K562 (cell line): ENCODE results near the gene DGCR2. TPM values are rescaled to one million over a fixed set of nuclear protein-coding genes. Genes with fewer than 3 reads are reported as not detected.

ENCODE experiments used
- BHLHE40 ChIP-seq: IDR thresholded peaks from 2 replicates; pipeline ENCODE4 v1.6.1; 2011; ENCODE audit warnings: low read length, improper control_type of control experiment
- BRD9 ChIP-seq: fragments of 450-650 bp; IDR thresholded peaks from 2 replicates; pipeline ENCODE4 v1.6.1; 2018; ENCODE audit warnings: low read depth; ENCODE audit not compliant: partially characterized antibody
- CBX3 ChIP-seq, 2 experiments: IDR thresholded peaks; 1 replicate in 1 of 2; 2 replicates in 1 of 2; pipeline ENCODE4 v1.6.1; 2012; ENCODE audit warnings: inconsistent platforms in 2 of 2, low read length in 2 of 2, borderline replicate concordance in 1 of 2, control low read depth in 1 of 2
- GTF2E2 ChIP-seq: fragments of 200-800 bp; sonication (Bioruptor generic); IDR thresholded peaks from 2 replicates; pipeline ENCODE4 v1.6.1; 2016; ENCODE audit warnings: missing genetic modification characterization, missing compliant biosample characterization
- KLF13 ChIP-seq: fragments of 450-650 bp; IDR thresholded peaks from 2 replicates; pipeline ENCODE4 v1.6.1; 2016; ENCODE audit warnings: missing genetic modification characterization, low read depth, mild to moderate bottlenecking, missing compliant biosample characterization, moderate library complexity, borderline replicate concordance
- NR3C1 ChIP-seq: sonication (generic); formaldehyde crosslinking; IDR thresholded peaks from 2 replicates; pipeline ENCODE4 v1.8.1; 2022; ENCODE audit warnings: missing genetic modification reagents
- POLR2AphosphoS5 ChIP-seq: IDR thresholded peaks from 2 replicates; pipeline ENCODE4 v1.6.1; 2011; ENCODE audit warnings: mild to moderate bottlenecking, low read depth, low read length, moderate library complexity; ENCODE audit not compliant: control insufficient read depth, insufficient read depth
- PRMT5 ChIP-seq: sonication (generic); formaldehyde crosslinking; IDR thresholded peaks from 2 replicates; pipeline ENCODE4 v1.5.0; 2020; ENCODE audit warnings: missing genetic modification reagents
- RREB1 ChIP-seq: fragments of 250-450 bp; sonication (Bioruptor Pico); IDR thresholded peaks from 2 replicates; pipeline ENCODE4 v1.4.0; 2020
- RUNX1 ChIP-seq: sonication (generic); IDR thresholded peaks from 2 replicates; pipeline ENCODE4 v1.6.1; 2016; ENCODE audit warnings: antibody characterized with exemption, low read depth
- TCF7 ChIP-seq: sonication (generic); IDR thresholded peaks from 2 replicates; pipeline ENCODE4 v1.6.1; 2016; ENCODE audit warnings: antibody characterized with exemption, borderline replicate concordance
- ZNF12 ChIP-seq: sonication (generic); formaldehyde crosslinking; IDR thresholded peaks from 2 replicates; pipeline ENCODE4 v1.4.0; 2020; ENCODE audit warnings: mild to moderate bottlenecking, missing genetic modification reagents
- ZNF561 ChIP-seq: fragments of 450-650 bp; formaldehyde crosslinking; conservative IDR thresholded peaks from 2 replicates; pipeline ENCODE4 v1.4.0; 2020; ENCODE audit warnings: mild to moderate bottlenecking, moderate library complexity
- ZNF75A ChIP-seq: fragments of 450-650 bp; formaldehyde crosslinking; IDR thresholded peaks from 2 replicates; pipeline ENCODE4 v1.4.0; 2020; ENCODE audit warnings: mild to moderate bottlenecking
- polyA plus RNA-seq, 8 experiments: library from polyadenylated mRNA; depleted of rRNA in 4 of 8; stranded (reverse) in 5 of 8; unstranded in 3 of 8; fragments of >200 nt; fragmentation: Nextera tagmentation in 2 of 8; fragmentation: Illumina TruSeq in 1 of 8; extraction: Ambion mirVana in 2 of 8; extraction: Trizol in 1 of 8; gene quantifications; 2 replicates each; pipeline versions ENCODE4 v1.2.1 to v1.2.3, GENCODE V29; 2011 to 2014; ENCODE audit warnings: inconsistent platforms in 1 of 8, missing spikeins in 1 of 8
- total RNA-seq, 7 experiments: library from RNA; depleted of rRNA in 6 of 7; stranded (reverse); fragments of >200 nt in 6 of 7; fragmentation: Illumina TruSeq in 2 of 7; extraction: Trizol in 2 of 7; gene quantifications; 2 replicates each; pipeline versions ENCODE4 v1.2.1 to v1.2.3, GENCODE V29; 2011 to 2021; ENCODE audit warnings: low replicate concordance in 1 of 7
- TF ChIP-seq, protein P1 (sequence below): sonication (generic); formaldehyde crosslinking; IDR thresholded peaks from 2 replicates; pipeline ENCODE4 v1.8.0; 2022; ENCODE audit warnings: mild to moderate bottlenecking, missing genetic modification reagents, borderline replicate concordance
- TF ChIP-seq, protein P2 (sequence below): fragments of 450-650 bp; IDR thresholded peaks from 2 replicates; pipeline ENCODE4 v1.6.1; 2018; ENCODE audit not compliant: partially characterized antibody

DGCR2 gene
- total and polyA plus RNA-seq, 9 of the 15 experiments (the other 6 are each of a cell fraction or from before 2014, with no cell fraction given): 0.69 to 101 (median 56.4) TPM

DNA sequence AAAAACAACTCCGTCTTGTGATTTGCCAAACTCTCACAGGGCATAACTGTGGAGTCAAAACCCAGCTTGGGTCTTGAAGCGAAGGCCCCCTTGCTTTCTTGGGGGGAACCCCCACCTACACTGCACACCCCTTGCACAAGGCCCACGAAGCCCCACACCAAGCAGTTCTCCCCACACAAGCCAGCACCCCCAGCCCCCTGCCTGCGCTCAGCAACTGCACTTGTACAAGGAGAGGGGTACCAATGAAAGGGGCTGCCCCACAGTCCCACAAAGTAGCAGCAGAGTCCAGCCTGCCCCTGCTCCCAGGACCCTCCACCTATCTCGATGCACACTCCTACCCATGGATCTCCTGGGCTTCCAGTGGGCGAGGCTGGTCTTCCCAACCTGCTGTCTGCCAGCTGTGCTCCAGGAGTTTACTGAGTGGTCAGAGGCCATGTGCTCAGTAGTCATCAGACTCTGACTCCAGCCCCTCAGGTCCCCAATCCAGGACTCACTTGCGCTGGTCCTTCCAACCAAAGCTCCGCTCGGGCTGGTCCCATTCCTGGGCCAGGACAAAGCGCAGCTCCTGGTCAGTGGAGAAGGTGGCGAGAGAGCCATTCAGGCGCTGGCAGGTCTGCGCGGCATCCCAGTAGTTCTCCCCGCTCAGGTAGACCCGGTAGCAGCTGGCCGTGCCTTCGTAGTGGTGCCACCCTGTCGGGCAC, 57.7 kb downstream of the DGCR2 start (continued):
- TF ChIP-seq RREB1 (CRISPR knock-in tag): no peak
- TF ChIP-seq ZNF561 (CRISPR knock-in tag): no peak
- TF ChIP-seq BHLHE40: no peak
- TF ChIP-seq TCF7: no peak
- TF ChIP-seq BRD9: no peak
- TF ChIP-seq KLF13: no peak
- no peak for TF ChIP-seq ZNF75A (CRISPR knock-in tag)
- 0 out of 2 replicates have a peak, but pooled peaks have one; percentile 54 for TF ChIP-seq NR3C1 (CRISPR knock-in tag)
- TF ChIP-seq, protein P1, sequence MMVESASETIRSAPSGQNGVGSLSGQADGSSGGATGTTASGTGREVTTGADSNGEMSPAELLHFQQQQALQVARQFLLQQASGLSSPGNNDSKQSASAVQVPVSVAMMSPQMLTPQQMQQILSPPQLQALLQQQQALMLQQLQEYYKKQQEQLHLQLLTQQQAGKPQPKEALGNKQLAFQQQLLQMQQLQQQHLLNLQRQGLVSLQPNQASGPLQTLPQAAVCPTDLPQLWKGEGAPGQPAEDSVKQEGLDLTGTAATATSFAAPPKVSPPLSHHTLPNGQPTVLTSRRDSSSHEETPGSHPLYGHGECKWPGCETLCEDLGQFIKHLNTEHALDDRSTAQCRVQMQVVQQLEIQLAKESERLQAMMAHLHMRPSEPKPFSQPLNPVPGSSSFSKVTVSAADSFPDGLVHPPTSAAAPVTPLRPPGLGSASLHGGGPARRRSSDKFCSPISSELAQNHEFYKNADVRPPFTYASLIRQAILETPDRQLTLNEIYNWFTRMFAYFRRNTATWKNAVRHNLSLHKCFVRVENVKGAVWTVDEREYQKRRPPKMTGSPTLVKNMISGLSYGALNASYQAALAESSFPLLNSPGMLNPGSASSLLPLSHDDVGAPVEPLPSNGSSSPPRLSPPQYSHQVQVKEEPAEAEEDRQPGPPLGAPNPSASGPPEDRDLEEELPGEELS (CRISPR knock-in tag): 0 out of 2 replicates have a peak, but pooled peaks have one; percentile 25
- no peak for TF ChIP-seq POLR2AphosphoS5
- 0 out of 2 replicates have a peak, but pooled peaks have one; percentile 45 for TF ChIP-seq PRMT5 (CRISPR knock-in tag)
- peak in 1 of 2 experiments; percentile 44; a peak in 1 of 3 replicates for TF ChIP-seq CBX3 (IDR thresholded peaks at IDR 0.05; ENCODE audit: borderline replicate concordance in 1 of 2, low read length in 2 of 2)
- no peak for TF ChIP-seq GTF2E2 (tag)
- 0 out of 2 replicates have a peak, but pooled peaks have one; percentile 19 for TF ChIP-seq ZNF12
- TF ChIP-seq, protein P2, sequence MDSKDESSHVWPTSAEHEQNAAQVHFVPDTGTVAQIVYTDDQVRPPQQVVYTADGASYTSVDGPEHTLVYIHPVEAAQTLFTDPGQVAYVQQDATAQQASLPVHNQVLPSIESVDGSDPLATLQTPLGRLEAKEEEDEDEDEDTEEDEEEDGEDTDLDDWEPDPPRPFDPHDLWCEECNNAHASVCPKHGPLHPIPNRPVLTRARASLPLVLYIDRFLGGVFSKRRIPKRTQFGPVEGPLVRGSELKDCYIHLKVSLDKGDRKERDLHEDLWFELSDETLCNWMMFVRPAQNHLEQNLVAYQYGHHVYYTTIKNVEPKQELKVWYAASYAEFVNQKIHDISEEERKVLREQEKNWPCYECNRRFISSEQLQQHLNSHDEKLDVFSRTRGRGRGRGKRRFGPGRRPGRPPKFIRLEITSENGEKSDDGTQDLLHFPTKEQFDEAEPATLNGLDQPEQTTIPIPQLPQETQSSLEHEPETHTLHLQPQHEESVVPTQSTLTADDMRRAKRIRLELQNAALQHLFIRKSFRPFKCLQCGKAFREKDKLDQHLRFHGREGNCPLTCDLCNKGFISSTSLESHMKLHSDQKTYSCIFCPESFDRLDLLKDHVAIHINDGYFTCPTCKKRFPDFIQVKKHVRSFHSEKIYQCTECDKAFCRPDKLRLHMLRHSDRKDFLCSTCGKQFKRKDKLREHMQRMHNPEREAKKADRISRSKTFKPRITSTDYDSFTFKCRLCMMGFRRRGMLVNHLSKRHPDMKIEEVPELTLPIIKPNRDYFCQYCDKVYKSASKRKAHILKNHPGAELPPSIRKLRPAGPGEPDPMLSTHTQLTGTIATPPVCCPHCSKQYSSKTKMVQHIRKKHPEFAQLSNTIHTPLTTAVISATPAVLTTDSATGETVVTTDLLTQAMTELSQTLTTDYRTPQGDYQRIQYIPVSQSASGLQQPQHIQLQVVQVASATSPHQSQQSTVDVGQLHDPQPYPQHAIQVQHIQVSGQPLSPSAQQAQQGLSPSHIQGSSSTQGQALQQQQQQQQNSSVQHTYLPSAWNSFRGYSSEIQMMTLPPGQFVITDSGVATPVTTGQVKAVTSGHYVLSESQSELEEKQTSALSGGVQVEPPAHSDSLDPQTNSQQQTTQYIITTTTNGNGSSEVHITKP: no peak
- TF ChIP-seq RUNX1: no peak
